Dermis microvascular lymphatic vessel endothelial cell (primary cell): ENCODE measurements around the gene TTC9. TPM values are rescaled to one million over a fixed set of nuclear protein-coding genes. Genes with fewer than 3 reads are reported as not detected.

Experiments used
- DNase-seq, 2 donors: peaks; one replicate each; pipeline versions ENCODE4 v3.0.0 to v3.0.0-alpha.2; 2010; ENCODE audit warnings: low read depth in 2 of 2
- total RNA-seq: library from RNA; depleted of rRNA; stranded (reverse); fragments of >200 nt; gene quantifications from 2 replicates; pipeline ENCODE4 v1.2.1, GENCODE V29; 2014

Gene TTC9
- 0.13 and 0.25 TPM in 2 replicates for total RNA-seq

DNA sequence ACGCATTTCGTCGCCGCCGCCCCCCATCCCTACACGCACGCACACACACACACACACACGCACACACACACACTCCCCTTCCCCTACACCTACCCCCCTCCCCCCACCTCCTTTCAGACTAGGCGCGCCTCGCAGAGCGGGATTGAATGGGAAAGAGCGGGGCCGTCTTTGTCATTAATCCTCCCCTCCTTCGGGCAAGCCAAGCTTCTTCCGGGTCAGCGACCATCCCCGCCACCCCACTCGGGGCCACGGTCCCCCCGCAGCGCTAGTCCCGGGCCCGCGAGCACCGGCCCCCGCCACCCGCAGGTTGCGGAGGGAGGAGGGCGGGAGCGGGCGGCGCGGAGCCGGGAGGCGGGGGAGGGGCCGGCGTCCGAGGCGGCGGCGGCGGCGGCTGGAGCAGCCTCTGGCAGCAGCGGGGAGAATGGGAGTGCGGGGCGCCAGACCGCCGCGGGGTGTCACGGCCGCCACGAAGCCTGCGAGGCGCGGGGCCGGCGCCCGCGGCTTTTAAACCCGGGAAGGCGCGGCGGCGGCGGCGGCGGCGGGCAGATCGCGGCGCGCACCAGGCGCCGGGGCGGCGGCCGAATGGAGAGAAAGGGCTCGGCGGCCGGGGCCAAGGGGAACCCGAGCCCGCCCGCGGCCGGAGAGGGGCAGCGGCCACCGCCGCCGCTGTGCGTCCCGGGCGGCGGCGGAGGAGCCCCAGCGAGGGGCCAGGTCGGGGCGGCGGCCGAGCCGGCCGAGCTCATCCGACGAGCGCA lies at the start of gene TTC9:
Gene TTC9 (plus strand): TSS at position 369 of the 755 bp plus-strand sequence. CDS start 214 bp downstream, at position 583.
- DNase-seq, result peak in 1 of 2 donors; percentile 10

DNA sequence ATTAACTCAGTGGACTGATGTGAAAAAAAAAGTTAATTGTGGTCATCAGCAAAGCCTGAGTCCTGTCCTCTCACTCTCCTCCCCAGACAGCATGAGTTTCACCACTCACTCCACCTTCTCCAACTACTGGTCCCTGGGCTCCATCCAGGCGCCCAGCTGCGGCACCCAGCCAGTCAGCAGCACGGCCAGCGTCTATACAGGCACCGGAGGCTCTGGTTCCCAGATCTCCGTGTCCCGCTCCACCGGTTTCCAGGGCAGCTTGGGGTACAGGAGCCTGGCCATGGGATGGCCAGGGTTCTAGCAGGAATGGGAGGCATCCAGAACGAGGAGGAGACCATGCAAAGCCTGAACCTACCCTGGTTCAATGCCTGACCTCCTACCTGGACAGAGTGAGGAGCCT lies 47.3 kb upstream of the TTC9 start:
- DNase-seq, result no peak

- DNase-seq, result no peak
These were observed 46.1 kb upstream of the TTC9 start for GRCh38 chr14:70595443-70596185.

DNA sequence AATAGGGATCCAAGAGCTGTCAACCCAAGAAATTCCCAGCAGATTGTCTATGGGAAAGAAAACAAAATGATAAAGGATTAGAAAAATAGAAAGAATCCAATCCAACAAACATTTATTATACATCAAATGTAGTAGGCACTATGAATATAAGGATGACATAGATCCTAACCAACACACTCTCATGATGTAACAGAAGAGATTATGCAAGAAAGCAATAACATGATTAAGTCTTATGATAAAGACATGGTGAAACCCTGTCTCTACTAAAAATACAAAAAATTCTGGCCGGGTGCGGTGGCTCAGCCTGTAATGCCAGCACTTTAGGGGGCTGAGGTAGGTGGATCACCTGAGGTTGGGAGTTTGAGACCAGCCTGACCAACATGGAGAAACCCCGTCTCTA lies 44.0 kb upstream of the TTC9 start:
- DNase-seq, result no peak

- no peak for DNase-seq
These were observed 42.4 kb upstream of the TTC9 start for GRCh38 chr14:70599345-70599744.

DNA sequence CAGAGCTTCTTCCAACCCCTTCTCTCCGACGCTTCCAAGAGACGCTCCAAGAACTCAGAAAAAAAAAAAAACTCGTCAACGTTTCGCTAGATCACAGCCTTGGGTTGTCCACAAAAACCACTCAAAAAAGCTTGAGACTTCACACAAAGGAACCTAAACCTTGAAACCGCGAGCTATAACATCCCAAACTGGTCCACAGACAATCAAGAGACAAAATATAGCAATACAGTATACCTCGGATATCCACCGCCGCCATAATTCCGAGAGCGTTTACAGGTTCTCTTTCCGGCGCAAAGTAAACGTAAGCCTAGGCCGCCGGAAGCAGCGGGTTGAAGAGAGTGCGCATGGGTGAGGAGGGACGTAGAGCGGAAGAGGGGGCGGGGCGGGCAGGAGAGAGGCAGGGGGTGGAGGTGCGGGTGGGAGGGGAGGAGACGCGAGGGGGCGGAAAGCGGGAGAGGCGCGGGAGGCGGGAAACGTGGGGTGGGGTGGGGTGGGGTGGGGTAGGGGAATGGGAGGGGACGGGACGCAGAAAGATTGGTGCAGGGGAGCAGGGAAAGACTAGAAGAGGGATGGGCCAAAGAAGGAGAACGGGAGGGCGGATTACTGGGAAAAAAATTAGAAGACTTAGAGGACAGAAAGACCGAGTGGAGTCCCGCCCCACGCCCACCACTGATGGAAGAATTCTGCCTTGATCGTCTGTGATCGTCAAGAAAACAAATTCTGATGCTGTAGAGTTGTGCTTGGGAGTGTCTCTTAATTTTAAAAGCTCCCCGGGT lies 41.1 kb upstream of the TTC9 start, which contains the start of gene MED6:
Gene MED6 (minus strand): TSS at position 274 of the 776 bp plus-strand sequence. CDS start 18 bp downstream, at position 256.
- peak; percentile 79 to 91 for DNase-seq

DNA sequence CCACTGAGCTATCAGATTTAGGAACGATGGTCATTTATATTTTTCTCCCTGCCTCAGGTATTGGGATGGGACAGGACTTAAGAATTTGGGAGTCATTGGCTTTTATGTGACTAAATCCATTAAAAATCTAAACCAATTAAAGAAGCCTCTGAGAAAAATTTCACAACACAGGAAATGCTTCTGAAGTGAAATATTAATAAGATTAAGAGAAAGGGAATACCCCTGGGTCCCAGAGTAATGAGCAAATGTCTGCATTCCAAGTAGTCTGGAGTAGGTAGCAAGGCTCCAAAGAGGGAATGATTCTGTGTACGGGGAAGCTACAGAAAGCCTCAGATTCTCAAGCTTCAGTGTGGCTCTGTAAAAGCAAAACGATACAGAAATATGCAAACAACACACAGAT lies 40.6 kb upstream of the TTC9 start:
- no peak for DNase-seq

GRCh38 chr14:70602254-70602653 lies 39.5 kb upstream of the TTC9 start:
- no peak for DNase-seq

DNA sequence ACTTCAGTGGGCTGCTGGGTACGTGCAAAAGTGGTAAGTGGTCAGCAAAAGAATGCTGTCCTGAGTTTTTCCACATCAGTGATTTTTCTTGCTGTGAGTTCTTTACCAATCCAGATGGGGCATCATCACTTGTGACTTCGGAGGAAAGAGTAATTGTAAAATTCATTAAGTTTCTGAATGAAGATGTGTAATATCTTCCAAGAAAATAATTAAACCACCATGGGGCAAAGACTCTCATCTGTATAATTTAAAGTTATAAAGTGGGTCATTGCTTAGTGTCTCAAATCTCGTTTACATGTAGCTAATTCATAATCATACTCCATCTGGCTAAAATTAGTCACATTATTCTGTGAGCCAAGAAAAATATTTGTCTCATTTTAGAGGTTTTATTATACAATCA lies 30.5 kb upstream of the TTC9 start:
- no peak for DNase-seq

GRCh38 chr14:70616646-70617045 lies 25.1 kb upstream of the TTC9 start:
- DNase-seq, result no peak

GRCh38 chr14:70618314-70618713 lies 23.4 kb upstream of the TTC9 start:
- no peak for DNase-seq

DNA sequence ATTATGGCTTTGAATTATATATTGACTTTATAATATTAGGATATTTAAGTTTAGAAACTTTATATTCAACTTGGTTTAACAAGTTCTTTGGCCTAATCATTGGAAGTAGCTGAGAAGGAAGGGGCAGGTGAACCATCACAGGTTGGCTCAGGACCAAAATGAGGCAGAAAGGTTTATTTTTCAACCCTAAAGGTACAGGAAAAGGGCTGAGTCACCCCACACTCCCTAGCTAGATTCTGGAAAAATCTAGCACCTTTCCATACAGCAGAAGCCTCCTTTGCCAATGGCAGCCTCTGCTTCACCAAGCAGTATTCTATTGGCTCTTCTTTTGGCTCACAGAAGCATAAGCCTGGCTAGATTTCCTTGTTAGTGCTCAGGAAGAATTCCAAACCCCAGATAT lies 22.0 kb upstream of the TTC9 start:
- no peak for DNase-seq

DNA sequence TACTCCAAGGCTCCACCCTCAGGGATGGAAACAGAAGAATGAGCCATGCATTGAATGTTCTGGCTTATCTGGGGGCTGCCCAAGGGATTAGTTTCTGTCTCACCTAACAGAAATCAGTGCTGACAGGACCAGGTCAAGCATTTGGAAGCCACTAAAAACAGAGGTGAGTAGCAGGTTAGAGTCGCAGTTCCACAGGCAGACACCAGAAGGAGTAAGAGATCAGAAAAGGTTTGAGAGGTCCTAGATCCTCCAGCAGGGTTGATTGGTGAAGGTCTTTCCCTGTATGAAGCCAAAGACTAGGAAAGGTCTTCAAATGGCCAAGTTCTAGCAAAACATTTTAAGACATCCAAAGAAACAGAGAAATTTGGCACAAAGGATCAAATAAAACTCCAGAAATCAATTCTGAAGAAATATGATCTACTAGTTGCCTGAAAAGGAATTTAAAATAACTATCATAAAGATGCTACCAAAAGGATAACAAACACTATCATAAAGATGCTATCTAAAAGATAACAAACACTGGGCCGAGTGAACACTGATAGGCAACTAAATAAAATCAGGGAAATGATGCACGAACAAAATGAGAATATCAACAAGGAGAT lies 19.5 kb upstream of the TTC9 start:
- peak; percentile 14 to 56 for DNase-seq

DNA sequence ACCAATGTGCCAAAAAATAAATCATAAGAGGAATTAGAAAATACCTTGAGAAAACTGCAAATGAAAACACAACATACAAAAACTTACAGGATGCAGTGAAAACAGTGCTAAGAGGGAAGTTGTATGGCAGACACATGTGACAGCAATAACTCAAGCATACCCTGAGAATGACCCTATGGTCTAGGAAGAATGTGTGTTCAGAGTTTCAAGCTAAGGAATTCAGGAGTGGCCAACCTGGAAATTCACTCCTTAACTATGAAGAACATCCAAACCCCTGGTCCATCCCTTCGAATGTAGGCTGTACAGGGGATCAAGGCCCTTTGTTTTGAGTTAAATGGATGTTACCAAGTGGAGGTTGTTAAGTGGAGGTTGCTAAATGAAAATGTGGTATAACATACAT lies 16.7 kb upstream of the TTC9 start:
- DNase-seq, result no peak

DNA sequence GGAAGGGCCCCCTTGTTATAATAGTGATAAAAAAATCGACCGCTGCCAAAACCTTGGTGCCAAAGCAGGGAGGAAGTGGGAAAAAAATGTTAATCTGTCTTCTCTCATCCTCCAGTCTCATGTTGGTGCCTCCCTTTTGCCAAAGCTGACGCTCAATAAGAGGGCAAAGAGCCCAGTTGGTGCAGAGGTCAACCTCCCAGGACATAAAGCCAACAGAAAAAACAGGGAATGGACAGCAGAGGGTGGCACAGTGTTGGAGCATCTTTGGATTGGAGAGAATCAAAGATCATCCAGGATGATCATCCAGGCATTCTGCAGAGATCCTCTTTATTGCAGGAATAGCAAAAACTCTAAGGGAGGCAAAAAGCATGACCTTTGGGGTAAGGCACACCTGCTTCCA lies 9.8 kb upstream of the TTC9 start:
- DNase-seq, result no peak

DNA sequence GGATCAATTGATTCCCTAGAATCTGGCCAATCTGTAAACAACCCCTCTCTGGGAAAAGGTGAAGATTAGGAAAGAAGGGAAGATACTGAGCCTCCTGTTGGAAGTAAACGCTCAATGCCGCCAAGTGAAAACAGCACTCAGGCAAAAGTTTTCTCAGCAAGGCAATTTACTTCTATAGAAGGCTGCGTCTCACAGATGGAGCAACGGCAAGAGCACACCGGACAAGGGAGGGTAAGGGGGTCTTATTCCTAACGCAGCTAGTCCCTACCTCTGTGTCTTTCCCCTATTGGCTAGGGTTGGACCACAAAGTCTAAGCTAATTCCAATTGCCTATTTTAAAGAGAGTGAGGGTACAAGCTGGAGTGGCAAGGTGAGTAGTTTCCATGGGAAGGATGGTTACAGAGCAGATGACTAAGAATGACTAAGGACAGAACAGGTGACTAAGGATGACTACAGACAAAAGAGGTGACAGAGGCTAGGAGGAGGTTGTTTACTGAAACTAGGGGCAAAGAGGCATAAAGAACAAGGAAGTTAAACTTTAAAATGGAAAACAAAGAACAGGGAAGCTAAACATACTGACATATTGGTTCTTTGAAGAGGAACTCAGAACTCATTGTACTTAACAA lies 5.6 kb upstream of the TTC9 start:
- no peak for DNase-seq

- no peak for DNase-seq
These were observed 3.3 kb upstream of the TTC9 start for GRCh38 chr14:70638416-70638815.

GRCh38 chr14:70640938-70641547 lies 673 bp upstream of the TTC9 start:
- peak in 1 of 2 donors; percentile 20 for DNase-seq

DNA sequence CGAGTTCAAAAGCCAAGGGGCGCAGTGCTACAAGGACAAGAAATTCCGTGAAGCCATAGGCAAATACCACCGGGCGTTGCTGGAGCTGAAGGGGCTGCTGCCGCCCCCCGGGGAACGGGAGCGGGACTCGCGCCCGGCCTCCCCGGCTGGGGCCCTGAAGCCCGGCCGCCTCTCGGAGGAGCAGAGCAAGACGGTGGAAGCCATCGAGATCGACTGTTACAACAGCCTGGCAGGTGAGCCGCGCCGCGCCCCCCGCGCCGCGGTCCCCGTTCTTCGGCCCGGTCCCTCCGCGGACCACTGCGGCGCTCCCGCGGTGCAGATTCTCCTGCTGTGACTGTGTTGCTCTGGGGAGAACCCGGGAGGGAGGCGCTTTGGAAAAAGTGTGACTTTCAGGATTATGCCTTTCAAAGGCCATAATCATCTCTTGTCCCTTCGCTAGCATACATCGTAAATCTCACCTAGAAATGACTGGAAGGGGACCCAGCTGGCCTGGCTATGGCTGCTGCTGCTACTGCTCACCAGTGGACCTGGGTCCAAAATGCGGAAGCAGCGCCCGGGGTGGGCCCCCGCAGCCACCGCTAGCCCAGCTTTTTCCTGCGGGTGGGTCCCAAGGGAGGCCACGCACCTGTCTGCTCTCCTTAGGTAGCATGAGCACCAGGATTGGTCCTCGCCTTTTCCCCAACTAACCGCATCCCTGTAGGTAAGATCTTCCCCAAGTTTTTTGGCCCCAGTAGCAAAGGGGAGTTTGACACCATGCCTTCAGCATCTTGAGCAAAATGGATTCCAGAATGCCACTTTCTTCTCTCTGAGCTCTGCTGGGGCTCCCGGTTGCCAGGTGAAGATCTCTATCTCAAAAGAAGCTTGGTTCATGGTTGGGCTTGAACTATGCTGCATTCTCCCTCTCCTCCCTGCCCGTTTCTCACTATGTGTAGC lies 853 bp downstream of the TTC9 start:
- no peak for DNase-seq

GRCh38 chr14:70643967-70644366 lies 2.3 kb downstream of the TTC9 start:
- no peak for DNase-seq
